GM21390 (cell line): ENCODE data around the gene PNMT.
"Not testable (repeated sequence)": the region's sequence is repeated elsewhere in the genome, so short reads cannot be mapped to it uniquely, and the experiment has no call there.

Experiments used
- ATAC-seq: cut with Tn5 transposase; IDR thresholded peaks from one replicate; pipeline ENCODE4 v1.9.1; 2021; ENCODE audit not compliant: unreplicated experiment

Gene PNMT

DNA sequence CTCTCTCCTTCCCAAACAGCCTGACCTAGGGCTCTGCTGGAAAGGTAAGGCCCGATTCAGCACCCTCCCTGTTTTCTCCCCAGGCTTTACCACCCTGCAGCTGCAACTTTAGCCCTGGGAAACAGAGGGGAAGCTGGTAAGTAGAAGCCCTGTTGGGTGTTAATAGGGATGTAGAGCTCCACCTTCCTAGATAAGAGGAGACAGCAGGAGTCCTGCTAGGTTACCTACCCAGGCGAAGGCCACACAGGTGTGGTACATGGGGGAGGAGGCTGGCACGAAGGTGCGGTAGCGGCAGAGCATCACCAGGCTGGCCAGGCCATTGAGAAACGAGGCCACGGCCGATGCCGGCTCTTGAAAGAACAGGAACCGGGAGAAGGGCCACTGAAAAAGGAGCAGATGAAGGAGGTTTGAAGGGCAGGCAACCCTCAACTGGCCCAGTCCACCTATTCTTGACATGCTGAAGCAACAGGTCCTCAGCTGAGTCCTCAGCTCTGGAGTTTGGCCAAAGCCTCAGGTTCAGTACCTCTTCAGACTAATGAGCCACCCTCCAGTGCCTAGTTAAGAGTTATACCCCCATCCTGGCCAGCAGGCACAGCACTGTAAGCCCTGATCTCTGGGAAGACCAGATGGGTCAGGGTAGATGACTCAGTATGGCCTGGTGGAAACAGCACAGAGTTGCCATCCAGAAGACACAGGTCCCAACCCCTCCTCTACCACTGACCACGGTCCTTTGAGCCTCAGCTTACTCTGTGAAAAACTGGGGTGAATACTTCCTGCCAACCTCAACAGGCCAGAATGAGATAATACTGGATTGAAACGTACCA is 16.3 kb downstream of the PNMT start:
- no peak for ATAC-seq

DNA sequence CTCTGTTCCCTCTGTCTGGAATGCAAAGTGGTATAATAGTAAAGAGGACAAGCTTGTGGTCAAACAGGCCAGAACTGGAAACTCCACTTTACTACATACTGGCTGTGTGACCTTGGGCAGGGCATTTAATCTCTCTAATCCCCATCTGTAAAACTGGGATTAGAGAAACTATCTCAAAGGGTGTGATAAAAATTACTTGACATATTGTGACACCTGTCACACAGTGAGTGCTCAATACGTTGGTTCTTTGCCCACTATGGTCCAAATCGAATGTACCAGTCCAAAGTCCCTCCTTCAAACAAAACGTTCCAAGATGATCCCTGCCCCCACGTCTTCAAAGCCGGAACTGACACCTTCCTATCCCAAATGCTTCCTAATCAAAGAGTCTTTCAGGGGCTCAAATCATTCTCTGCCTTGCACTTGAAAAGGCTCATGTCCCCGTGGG is 18.9 kb downstream of the PNMT start:
- ATAC-seq, result no peak

DNA sequence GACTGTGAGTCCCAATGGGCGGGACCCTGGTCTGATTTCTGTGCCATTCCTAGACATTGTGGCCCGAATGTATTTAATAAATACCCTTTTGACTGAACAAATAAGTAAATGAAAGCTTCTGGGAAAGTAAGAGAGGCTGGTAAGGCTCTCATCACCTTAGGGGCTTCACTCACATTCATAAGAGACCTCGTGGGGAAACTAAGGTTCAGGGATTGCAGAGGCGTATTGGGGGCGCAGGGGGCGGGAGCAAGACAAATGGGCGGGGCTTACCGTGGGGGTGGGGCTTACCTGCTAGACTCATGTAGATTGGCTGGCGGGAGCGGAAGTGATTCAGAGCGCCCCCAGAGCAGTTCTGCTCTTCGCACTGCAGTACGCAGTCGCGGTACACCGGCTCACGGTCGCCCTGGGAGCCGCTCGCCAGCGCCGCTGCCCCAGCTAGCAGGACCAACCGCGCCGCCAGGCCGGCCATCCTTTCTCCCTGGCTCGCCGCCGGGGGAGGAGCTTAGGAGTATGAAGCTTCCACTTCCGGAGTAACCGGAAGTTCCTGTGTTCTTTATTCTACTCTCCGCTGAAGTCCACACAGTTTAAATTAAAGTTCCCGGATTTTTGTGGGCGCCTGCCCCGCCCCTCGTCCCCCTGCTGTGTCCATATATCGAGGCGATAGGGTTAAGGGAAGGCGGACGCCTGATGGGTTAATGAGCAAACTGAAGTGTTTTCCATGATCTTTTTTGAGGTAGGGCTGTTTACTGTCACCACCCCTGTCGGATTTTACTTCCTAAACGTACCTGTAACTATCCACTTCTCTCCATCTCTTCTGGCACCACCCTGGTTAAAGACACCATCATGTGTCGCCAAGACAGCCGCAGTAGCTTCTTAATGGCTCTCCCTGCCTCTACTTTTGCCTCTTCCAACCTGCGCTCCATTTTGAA is 19.6 kb downstream of the PNMT start, which contains the start of gene PGAP3:
TSS of gene PGAP3 (minus strand) at position 512 of the 929 bp plus-strand sequence. CDS start at position 469, 43 bp downstream.
- ATAC-seq, result peak; percentile 89

DNA sequence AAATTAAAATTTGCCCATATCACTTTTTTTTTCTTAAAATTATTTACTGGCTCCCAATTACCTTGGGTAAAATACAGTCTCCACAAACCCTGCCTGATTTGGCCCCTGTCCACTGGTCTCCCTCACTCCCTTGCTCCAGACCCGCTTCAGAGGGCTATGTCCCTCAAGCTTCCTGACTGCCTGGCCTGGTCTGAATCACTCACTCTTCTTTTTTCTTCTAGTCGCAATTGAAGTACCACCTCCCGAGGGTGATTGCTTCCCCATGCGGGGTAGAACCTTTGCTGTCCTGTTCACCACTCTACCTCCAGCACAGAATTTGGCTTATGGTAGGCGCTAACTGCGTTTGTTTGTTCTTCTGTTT is 20.2 kb downstream of the PNMT start:
- no peak for ATAC-seq

DNA sequence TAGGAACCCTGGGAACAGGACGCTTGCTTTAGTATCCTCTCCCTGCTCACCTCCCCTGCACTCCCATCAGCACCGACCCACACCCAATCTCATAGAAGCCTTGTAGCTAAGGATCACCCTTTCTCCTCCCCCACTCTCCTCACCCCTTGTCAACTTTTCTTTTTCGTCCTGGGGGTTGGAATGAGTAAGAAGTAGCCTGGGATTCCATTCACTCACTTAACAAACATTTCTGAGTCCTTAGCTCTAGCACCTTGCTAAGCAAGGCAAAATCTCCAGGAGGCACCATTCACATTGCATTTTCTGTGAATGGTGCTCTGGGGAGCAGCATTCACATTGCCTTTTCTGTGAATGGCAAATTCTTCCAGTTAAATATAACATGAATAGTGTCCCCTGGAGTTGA is 20.7 kb downstream of the PNMT start:
- no peak for ATAC-seq

DNA sequence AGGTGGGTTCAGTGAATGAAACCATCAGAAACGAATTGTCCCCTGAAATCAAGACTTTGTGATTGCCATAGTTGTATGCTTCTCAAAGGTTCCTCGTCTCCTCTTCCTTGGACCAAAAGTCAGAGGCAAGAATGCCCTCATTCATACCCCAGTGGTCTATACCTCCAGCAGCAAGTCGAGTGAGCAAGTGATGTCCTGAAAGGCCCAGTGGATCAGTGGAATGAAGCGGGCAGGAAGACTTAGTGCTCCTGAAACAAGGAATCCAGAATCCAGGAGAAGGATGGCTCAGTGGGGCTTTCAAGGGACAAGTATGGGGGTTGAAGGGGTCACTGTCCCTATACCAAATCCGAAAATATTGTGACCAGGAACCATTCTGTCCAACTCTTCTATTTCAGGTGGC is 26.3 kb downstream of the PNMT start:
- no peak for ATAC-seq

DNA sequence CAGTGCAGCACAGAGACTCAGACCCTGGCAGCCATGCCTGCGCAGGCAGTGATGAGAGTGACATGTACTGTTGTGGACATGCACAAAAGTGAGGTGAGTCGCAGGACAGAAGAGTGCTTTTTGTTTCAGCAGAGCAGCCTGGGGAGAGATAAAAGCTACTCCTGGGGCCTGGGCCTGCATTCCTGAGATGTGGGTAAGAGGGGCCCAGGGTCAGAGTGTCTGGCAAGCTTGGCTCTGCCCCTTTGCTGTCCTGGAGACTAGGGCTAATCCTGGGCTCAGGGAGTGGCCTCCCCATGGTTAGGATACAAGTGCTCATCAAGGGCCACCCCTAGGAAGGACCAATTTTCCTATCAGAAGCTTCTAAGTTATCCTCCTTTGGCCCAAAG is 26.8 kb downstream of the PNMT start:
- no peak for ATAC-seq

DNA sequence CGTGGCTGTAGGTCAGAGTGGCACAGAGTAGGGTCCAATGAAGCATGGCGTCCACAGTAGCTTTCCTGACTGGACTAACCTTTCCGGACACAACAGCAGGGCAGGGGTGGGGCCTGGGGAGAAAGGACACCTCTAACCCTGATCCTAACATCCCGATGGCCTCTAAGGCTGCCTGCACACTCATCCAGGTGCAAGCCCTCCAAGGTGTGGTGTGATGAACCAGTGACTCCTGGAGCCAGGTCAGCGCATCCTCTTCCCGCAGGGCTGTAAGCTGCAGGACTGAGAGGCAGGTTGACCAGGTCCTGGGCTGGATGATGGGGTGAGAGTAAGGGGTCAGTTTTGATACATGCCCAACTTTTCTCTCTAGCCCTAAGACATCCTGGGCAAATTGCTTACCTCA is 28.5 kb downstream of the PNMT start:
- ATAC-seq, result no peak

DNA sequence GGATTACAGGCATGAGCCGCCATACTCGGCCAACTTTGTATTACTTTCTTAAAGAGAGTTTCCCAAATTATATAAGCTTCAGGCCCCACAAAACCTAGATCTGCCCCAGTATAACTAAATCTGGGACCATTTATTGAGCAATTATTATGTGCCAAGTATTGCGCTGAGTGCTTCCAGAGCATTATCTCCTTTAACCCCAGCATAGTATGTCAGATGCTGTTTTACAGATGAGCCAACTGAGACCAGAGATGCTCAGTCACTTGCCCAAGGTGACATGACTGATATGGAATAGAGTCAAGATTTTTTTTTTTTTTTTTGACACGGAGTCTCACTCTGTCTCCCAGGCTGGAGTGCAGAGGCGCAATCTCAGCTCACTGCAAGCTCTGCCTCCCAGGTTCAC is 29.7 kb downstream of the PNMT start:
- no peak for ATAC-seq

DNA sequence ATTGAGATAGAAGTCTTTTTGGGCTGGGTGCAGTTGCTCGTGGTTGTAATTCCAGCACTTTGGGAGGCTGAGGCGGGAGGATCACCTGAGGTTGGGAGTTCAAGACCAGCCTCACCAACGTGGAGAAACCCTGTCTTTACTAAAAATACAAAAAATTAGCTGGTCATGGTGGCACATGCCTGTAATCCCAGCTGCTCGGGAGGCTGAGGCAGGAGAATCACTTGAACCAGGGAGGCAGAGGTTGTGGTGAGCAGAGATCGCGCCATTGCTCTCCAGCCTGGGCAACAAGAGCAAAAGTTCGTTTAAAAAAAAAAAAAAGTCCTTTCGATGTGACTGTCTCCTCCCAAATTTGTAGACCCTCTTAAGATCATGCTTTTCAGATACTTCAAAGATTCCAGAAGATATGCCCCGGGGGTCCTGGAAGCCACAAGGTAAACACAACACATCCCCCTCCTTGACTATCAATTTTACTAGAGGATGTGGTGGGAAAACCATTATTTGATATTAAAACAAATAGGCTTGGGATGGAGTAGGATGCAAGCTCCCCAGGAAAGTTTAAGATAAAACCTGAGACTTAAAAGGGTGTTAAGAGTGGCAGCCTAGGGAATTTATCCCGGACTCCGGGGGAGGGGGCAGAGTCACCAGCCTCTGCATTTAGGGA is 31.0 kb downstream of the PNMT start:
- ATAC-seq, result not testable (repeated sequence)

DNA sequence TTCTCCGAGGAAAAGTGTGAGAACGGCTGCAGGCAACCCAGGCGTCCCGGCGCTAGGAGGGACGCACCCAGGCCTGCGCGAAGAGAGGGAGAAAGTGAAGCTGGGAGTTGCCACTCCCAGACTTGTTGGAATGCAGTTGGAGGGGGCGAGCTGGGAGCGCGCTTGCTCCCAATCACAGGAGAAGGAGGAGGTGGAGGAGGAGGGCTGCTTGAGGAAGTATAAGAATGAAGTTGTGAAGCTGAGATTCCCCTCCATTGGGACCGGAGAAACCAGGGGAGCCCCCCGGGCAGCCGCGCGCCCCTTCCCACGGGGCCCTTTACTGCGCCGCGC is 31.5 kb downstream of the PNMT start, which contains the start of gene ERBB2:
TSS of gene ERBB2 (plus strand) at position 247 of the 330 bp plus-strand sequence. CDS start 175 bp downstream, outside the sequence.
- ATAC-seq, result no peak

DNA sequence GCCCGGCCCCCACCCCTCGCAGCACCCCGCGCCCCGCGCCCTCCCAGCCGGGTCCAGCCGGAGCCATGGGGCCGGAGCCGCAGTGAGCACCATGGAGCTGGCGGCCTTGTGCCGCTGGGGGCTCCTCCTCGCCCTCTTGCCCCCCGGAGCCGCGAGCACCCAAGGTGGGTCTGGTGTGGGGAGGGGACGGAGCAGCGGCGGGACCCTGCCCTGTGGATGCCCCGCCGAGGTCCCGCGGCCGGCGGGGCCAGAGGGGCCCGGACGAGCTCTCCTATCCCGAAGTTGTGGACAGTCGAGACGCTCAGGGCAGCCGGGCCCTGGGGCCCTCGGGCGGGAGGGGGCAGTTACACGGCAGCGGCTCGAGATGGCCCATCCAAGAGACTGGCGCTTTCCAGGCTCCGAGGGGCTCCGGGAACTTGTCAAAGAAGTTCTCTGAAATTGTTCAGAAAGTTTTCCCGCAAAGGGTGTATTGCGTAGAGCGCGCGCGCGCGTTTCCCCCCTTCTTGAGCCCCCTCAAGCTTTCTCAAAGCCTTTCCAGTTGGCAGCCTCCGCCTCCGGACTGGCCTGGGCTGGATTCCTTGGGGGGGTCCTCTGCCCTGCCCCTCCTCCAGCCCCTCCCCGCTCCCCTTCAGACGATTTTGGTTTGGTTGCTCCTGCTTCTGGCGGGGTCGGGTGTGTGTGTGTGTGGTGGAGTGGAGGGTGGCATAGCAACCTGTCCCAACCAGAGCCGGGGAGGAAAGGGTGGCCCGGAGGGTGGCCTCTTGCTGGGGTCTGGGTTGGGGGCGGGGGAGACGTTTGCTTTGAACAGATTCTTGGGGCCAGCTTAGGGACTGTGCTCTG is 32.1 kb downstream of the PNMT start:
- ATAC-seq, result no peak

DNA sequence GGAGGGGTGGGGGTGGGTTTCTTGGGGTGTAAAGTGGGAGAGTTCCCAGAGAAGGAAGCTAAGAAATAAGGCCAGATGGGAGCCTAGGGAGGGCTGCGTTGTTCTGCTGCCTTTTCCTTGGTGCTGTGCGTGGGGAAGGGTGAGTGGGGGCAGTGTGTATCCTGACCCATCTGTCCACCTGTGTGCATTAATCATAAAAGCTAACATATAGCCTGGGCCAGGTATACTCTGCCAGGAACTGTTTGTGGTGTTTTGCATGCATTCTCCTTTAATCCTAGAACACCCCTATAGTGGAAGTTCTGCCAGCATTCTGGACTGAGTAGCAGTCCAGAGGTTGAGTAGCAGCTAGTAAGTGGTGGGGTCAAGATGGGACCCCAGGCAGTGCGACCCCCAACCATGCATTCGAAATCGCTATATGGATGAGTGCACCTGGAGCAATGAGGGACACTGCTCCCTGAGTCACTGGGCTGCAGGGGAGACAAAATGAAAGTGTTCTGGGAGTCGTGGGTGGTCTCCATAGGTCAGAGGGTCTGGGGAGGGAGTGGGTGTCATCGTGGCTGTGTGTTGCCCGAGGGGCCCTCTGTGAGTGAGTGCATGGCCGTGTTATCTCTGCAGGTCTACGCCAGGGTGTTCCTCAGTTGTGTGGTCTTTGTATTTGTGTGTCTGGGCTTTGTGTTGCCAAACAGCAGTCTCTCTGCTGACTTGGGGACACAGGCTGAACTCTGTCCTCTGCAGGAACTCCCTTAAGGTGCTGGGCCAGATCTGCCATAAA is 32.9 kb downstream of the PNMT start:
- ATAC-seq, result no peak

DNA sequence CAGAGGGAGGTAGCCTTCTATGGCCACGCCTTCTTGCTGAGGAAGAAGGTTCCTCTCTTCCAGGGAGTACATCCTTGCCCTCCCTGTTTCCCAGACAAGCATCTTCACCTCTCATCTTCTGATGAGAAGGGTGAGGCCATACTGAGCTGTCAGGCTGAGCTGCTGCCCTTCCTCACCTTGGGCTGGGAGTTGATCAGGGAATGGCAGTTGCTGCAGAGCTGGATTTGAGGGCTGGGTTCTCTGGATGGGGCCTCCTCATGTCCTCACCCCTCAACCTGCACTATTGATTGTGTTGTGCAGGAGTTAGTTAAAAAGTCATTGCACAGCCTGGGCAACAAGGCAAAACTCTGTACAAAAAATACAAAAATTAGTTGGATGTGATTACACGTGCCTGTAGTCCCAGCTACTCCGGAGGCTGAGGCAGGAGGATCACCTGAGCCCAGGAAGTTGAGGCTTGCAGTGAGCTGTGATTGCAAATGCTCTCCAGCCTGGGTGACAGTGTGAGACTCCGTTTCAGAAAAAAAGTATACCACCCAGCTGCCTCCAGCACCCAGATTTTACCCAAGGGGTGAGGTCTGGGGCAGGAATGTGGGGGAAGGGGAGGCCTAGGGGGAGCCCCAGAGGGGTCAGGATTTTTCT is 33.6 kb downstream of the PNMT start:
- no peak for ATAC-seq

DNA sequence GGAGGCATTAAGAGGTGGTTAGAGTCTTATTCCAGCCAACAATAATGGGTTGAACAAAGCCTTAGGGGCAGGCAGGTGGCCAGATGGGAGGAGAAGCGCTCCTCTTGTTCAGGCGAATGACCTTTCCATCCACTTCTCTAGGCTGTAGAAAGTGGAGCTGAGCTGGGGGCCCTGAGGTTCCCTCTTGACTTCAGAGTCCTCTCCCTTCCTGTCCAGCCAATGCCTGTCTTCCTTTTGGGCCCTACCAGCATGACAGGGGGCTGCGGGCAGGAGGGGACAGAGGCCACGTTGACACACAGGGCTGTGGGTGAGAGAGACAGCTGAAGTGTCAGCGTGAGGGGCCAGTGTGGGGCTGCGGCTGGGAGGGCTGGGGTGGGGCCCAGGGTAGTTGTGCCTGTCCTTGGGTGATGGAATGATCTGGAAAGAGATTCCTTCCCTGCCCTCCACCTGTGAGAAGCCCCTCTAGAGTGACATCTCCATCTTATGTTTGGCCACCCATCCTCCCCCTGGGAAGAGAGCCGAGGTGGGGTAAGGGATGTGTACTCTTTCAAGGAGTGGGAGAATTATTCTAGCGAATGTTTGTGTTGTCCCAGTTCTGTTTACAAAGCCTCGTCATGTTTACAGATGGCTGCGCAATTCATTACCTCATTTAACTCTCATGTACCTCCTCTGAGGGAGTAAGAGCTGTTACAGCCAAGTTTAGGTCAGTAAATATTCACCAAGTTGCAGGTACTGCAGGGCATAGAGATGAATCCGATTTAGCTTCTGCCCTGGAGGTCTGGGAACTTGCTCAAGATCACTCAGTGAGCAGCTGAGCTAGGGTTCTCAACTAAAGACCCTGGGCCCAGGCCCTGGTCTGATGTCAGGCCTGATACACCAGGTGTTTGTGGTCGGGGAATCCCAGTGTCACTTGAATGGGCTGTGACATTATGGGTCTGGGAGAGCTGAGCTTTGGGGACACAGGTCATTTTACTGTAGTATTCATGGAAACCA is 34.9 kb downstream of the PNMT start:
- no peak for ATAC-seq

DNA sequence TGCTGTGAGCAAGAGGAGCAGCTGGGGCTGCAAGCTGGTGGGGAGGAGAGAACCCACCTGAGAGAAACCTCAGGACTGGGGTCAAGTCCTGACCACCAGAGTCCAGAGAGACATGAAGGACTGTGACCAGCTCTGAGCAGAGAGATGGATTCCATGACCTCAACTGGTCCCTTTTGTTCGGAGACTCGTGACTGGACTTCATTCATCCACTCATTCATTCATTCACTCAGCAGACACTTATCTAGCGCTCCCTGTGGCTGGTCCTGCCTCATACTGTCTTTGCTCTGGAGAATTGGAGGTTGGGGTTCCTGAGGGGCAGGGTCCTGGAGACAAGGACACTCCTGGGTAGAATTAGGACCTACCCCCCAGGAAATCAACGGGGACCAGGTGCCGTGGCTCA is 35.7 kb downstream of the PNMT start:
- no peak for ATAC-seq

DNA sequence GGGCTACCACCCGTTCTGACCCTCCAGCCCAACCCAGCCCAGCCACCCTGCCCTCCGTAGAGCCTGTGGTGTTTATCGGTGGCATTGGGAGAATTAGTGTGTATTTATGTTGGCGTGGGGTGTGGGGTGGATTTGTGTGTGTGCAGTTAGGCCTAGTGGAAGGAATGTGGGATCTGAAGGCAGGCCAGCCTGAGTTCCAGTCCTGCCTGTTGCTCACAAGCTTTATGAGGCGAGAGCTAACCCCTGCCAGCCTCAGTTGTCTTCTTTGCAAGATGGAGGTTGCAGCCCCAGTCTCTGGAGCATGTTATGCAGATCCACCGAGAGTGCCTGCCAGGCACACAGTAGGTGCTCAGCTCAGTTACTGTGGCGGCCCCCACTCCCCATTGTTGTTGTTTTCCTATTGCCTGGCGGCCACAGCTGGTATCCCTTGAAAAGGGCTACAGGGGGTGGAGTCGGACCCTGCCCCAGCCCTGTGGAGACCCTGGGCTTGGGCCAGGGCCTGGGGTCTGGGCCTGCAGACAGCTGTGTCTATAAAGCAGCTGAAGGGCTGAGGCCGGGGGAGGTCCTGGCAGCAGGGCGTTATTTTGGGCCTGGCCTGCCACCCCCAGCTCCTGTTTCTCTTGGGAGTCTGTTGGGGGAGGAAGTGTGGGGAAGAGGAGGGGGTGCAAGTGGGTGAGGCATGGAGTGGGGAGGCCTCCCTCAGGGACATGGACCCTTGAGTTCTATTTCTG is 36.7 kb downstream of the PNMT start:
- ATAC-seq, result no peak
